Fibroblast of upper back skin (primary cell): ENCODE results near the gene HPX.

Experiments
- DNase-seq: peaks from one replicate; pipeline ENCODE4 v3.0.0-alpha.2; 2013

HPX gene

DNA sequence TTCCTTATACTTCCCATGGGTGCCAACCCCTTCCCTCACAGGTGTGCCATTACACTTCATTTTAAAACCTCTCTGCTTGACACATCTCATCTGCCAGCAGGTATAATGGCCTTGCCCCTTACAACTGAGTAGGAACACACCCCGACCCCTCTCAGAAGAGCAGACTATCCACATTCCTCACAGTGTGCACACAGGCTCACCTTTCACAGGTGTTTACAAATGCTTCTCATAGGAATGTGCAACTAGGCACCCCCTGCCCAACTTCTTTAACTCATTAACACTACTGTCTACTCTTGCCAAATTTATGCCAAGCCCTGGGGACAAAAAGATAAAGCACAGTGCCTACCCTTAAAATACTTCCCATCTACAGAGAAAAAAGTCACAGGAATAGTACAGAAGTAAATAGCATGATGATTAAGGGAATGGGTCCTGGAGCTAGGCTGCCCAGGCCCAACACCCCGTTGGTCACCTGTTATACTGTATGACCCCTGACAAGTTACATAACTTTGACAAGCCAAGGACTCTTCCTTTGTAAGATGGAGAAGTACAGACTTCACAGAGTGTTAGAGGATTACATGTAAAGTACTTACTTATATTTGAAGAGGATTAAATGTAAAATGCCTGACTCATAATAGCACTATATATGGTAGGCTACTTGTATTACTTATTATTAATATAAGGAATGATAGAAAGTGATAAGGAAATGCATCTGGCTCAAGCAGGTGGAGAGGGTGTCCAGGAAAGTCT, 17.7 kb upstream of the HPX start:
- no peak for DNase-seq

DNA sequence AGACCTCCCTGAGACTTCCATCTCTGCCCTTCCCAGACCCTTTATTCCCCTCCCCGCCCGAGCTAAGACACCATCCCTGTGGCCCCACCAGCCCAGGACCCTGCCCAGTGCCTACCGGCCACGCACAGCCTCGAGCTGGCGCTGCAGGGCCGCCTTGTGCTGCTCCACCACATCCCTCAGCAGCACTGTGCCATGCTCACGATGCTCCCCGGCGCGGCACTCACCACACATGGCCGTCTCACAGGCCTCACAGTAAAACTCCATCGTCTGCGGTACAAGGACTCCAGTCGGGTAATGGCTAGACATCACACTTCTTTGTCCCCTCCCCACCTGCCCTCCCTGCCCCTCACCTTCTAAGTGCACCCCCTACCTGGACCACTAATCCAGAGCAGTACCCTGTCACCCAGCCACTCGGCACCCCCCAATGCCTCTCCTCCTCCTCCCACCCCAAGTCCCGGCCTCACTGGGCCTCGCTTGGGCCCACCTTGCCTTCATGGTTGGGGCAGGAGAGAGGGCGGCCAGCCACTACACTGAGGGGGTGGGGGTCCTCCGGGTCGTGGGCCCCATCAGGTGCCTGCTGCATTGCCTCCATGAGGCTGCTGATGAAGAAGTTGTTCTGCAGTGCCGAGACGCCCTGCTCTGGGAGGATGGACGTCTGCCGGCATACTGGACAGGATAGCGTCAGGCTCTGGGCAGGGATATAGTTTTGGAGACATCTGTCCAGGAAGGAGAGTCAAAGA, 17.0 kb upstream of the HPX start:
- DNase-seq: no peak

- DNase-seq: no peak
Measured at GRCh38 chr11:6456361-6457073, 15.7 kb upstream of the HPX start.

DNA sequence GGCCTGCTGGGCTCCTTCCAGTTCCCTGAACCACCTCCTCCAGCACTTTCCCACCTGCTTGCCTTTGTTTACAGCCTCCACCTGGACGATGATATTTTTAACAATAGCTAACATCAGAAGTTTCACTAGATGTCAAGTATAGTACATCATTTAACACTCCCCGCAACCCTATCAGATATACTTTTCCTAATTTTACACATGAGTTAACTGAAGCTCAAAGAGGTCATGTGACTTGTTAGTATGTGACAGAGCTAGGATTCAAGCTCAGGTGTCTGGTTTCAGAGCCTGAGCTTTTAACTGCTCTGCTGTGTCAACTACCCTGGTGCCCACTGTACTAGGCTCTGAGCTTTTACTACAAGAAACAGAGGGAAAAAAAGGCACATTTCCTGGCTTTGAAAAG, 14.3 kb upstream of the HPX start:
- DNase-seq: no peak

GRCh38 chr11:6453152-6453551, 12.4 kb upstream of the HPX start:
- no peak for DNase-seq

- peak; percentile 39 for DNase-seq
Measured at GRCh38 chr11:6452219-6452618, 11.4 kb upstream of the HPX start.

- DNase-seq: no peak
Measured at GRCh38 chr11:6448574-6448973, 7.8 kb upstream of the HPX start.

GRCh38 chr11:6443269-6444003, 2.6 kb upstream of the HPX start:
- peak; percentile 46 for DNase-seq

- DNase-seq: no peak
Measured at GRCh38 chr11:6442441-6442840, 1.7 kb upstream of the HPX start.

DNA sequence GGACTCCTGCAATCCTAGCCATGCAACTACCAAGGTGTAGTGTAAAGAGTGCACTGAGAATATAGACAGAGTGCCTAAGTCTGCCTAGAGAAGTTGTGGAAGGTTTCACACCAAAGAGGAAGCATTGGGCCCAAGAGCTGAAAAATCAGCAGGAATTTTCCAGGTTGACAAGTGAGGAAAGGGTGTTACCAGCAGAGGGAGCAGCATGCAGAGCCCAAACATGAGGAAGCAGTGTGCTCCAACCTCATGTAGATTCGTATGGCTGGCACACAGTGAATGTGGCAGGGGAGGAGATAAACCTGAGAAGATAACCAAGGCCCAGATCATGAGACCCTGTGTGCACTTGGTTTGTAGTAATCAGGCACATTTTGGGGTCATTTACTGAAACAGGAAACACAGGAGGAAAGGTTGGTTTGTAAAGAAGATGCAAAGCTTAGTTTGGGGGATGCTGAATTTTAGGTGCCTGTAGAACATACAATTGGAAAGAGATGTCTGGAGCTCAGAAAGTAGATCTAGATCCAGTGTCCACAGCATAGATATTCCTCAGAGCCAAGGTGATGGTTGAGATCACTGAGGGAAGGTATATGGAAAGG, 1.7 kb downstream of the HPX start:
- DNase-seq: peak; percentile 52

DNA sequence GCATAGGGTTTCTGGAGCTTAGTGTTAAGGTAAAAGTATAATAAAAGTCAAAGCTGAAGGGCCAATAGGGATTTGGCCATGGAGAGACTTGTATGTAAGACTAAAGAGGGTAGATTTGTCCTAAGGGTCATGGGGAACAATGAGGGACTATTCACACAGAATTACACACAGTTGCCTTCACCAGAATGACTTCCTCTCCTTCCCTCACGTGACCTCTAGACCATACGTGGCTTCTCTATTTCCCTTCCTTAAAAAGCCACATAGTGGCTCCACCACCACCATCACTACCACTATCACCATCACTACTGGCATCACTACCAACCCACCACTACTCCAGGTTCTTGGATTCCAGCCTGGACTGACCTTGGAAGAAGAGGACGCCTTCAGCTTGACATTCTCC, 2.8 kb downstream of the HPX start:
- no peak for DNase-seq

GRCh38 chr11:6437423-6437822, 3.4 kb downstream of the HPX start:
- DNase-seq: no peak

DNA sequence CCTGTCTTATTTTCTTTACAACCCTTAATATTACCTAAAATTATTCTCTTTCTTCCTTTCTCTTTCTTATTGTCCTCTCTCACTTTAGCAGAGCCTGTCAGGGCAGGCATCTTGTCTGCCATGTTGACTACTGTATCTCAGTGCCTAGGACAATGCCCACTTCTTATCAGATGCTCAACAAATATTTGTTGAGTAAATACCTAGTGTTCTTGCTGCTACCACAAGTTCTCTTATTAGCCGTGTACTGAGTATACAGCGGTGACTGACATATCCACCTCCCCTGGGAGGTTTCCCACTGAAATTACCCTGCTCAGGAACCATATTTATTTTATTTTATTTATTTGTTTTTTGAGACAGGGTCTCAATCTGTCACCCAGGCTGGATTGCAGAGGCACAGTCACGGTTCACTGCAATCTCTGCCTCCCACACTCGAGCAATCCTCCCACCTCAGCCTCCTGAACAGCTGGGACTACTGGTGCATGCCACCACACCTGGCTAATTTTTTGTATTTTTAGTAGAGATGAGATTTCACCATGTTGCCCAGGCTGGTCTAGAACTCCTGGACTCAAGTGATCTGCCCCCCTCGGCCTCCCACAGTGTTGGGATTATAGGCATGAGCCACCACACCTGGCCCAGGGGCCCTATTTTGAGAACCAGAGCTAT, 6.7 kb downstream of the HPX start:
- no peak for DNase-seq

GRCh38 chr11:6431861-6432260, 8.9 kb downstream of the HPX start:
- DNase-seq: peak; percentile 85

DNA sequence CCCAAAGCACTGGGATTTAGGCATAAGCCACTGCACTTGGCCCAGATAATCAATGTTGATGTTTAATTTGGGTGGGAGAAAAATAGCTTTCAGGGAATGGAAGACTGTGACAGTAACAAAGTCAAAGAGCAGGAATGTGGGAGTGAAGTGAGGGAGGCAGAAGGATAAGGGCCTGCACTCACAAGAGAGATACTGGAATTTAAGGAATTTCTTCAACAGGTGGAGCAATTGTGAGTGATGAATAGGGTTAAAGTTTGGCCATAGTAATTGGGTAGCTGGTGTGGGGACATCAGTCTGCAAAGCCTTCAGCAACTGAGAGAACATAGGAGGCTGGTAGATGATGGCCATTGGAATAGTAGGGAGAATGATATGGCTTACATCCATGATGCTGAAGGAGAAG, 13.3 kb downstream of the HPX start:
- no peak for DNase-seq

- DNase-seq: no peak
Measured at GRCh38 chr11:6420677-6421076, 20.1 kb downstream of the HPX start.

- DNase-seq: peak; percentile 50
Measured at GRCh38 chr11:6419009-6419631, 21.7 kb downstream of the HPX start, which contains the start of gene APBB1. Gene APBB1 (minus strand): TSS chr11:6419094. CDS start chr11:6411347, 7,747 bp downstream.

GRCh38 chr11:6418557-6419008, 22.2 kb downstream of the HPX start:
- DNase-seq: no peak

- no peak for DNase-seq
Measured at GRCh38 chr11:6417907-6418556, 22.8 kb downstream of the HPX start.

- DNase-seq: no peak
Measured at GRCh38 chr11:6415797-6416196, 25.0 kb downstream of the HPX start.

GRCh38 chr11:6414874-6415328, 25.9 kb downstream of the HPX start:
- no peak for DNase-seq
